GM18951 (cell line): Measurements from ENCODE around the gene RNF183.
"Not testable (repeated sequence)": the region's sequence is repeated elsewhere in the genome, so short reads cannot be mapped to it uniquely, and the experiment has no call there.

Source experiments
- POLR2A ChIP-seq: IDR thresholded peaks from 4 replicates; pipeline ENCODE4 v1.6.1; 2011; ENCODE audit warnings: mild to moderate bottlenecking; ENCODE audit not compliant: insufficient read length, insufficient read depth; ENCODE audit errors: extremely low read depth
- in situ Hi-C: fragments of 300-500 bp; cut with MboI; formaldehyde crosslinking; loops from one replicate; pipeline ENCODE4 v1.12.0; 2022; ENCODE audit warnings: low sequenced_read_pairs, mixed read lengths, inconsistent platforms; ENCODE audit not compliant: unreplicated experiment

Gene RNF183

DNA sequence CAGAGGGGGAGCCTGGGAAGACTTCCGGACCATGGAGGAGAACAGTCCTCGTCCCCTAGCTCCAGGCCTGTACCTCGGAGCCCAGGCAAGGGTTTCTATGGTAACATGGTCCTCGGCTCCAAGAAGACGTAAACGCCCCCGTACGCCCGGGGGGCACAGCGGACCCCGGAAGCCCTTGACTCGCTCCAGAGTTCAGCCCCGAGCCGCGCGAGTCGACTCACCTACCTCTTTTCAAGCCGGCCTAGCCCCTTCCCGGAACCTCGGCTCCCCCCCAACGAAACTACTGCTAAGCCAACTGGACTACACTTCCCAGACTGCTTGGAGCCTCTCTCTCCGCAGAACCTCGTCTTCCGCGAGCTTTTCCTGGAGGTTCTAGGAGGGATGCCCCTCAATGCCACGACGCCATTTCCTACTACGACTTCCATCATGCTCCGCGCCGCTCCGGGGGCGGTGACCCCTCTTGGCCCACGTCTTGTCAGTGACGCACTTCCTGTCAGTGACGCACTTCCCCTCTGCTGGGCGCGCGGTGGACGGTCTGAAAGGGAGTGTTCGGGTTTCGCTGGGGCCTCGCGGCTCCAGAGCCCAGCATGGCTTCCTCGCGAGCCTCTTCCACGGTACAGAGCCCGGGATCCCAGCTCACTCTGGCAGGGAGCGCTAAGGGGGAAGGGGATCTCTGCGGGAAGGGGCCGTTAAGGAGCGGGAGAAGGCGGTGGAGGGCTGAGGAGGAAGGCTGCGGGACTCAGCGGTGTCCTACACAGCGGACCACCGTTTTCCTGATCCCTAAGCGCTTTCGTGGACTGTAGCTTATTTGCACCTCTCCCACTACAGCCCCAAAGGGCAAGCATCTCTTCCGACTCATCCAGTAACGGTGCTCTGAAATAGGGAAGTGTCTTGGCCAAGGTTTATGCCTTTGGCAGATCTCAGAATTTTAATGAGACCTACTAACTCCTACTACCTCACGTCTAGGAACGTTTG lies 27.7 kb downstream of the RNF183 start, which contains the start of the genes CDC26 and PRPF4:
Gene CDC26 (minus strand): TSS at position 416 of the 975 bp plus-strand sequence. CDS start 3,065 bp downstream, outside the sequence.
Gene PRPF4 (plus strand): TSS at position 502 of the 975 bp plus-strand sequence. CDS start 86 bp downstream, at position 588.
- in situ Hi-C loops, result no loop called here
- peak; percentile 90 for TF ChIP-seq POLR2A

- in situ Hi-C loops, result no loop called here
- no peak for TF ChIP-seq POLR2A
Measured at GRCh38 chr9:113274474-113275156, 28.6 kb downstream of the RNF183 start.

DNA sequence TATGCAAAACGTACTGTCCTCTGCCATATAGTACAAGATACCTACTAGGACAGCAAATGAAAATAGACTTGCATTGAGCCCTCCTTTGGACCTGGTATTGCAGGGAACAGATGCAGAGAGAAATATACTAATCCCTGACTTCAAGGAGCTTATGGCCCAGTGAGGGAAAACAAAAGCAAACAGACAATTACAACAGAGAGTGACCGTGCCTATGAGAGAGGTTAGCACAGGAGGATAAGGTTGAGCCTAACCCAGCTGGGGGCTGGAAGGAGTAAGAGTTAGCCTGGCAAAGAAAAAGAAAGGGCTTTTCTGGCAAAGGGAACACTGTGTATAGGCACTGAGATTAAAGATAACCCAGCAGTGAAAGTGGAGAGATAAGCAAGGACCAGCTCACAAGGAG lies 33.3 kb downstream of the RNF183 start:
- in situ Hi-C loops, result no loop called here
- no peak for TF ChIP-seq POLR2A

- no peak for TF ChIP-seq POLR2A
- in situ Hi-C loops, result no loop called here
Measured at GRCh38 chr9:113269355-113269754, 33.8 kb downstream of the RNF183 start.

- no peak for TF ChIP-seq POLR2A
- in situ Hi-C loops, result no loop called here
Measured at GRCh38 chr9:113267911-113268566, 35.1 kb downstream of the RNF183 start.

- in situ Hi-C loops, result no loop called here
- no peak for TF ChIP-seq POLR2A
Measured at GRCh38 chr9:113266174-113266573, 37.0 kb downstream of the RNF183 start.

GRCh38 chr9:113261917-113262671 lies 41.1 kb downstream of the RNF183 start:
- in situ Hi-C loops, result no loop called here
- TF ChIP-seq POLR2A, result no peak

GRCh38 chr9:113258282-113258681 lies 44.9 kb downstream of the RNF183 start:
- no peak for TF ChIP-seq POLR2A
- in situ Hi-C loops, result no loop called here

DNA sequence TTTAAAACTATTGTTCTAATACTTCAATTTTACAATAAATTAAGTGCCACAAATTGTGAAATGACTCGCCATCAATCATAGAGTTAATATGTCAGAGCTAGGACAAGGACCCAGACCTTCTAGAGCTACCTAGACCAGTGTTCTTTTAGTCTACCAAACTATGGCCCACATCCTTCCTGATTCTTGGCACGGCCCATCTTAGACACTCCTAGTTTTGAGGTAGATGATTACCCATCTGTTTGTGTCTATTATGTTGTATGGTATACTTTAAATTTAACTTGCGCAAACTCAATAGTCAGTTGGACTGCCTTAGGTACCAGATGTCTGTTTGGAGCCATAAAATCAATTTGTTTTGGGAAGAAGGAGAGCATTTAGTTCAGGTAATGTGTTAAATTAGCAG lies 45.3 kb downstream of the RNF183 start:
- in situ Hi-C loops, result no loop called here
- no peak for TF ChIP-seq POLR2A

DNA sequence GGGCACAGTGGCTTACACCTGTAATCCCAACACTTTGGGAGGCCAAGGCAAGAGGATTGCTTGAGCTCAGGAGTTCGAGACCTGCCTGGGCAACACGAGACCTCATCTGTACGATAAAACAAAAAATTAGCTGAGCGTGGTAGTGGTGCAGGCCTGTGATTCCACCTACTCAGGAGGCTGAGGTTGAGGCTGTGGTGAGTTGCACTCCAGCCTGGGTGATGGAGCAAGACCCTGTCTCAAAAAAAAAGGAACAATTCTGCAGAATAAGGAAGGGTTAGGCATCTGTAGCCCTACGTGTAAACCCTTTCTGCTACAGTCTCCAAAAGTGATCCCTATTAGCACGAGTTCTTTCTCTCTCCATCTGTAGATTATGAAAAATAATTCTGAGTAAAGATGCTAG lies 47.7 kb downstream of the RNF183 start:
- TF ChIP-seq POLR2A, result no peak
- in situ Hi-C loops, result no loop called here

DNA sequence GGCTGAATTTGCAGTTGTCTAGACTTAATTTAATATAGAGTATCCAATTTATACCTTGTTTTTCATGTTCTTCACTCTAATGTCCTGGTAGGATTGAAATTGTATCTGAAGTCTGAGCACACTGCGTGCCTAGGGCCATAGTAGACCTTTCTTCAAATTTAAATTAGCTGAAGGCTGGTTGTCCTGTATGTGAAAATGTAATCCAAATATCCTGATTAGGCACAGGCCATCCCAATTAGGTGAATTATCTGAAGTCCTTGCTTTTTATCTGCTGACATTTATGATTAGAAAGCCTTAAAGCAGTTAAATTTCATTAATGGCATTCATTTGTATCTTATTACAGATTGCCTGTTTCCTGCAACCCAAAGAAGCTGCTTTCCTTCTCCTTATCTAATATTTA lies 48.2 kb downstream of the RNF183 start:
- in situ Hi-C loops, result no loop called here
- TF ChIP-seq POLR2A, result no peak

DNA sequence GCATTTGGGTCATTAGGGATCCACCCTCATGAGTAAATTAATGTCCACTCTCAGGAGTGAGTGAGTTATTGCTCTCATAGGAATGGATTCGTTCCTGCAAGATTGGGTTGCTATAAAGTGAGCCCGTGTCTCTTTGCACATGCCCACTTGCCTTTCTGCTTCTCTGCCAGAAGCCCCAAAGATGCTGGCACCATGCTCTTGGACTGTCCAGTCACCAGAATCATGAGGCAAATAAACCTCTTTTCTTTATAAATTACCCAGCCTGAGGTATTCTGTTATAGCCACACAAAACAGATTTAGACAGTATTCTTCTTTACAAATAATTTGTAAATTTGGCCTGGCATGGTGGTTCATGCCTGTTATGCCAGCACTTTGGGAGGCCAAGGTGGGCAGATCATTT lies 52.4 kb downstream of the RNF183 start:
- no peak for TF ChIP-seq POLR2A
- in situ Hi-C loops, result no loop called here

DNA sequence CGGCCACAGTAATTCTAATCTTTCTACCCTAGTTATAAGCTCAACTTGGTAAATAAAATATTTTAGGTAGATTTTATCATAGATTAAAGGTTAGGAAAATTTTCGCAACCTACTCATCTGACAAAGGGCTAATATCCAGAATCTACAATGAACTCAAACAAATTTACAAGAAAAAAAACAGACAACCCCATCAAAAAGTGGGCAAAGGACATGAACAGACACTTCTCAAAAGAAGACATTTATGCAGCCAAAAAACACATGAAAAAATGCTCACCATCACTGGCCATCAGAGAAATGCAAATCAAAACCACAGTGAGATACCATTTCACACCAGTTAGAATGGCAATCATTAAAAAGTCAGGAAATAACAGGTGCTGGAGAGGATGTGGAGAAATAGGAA lies 53.5 kb downstream of the RNF183 start:
- in situ Hi-C loops, result not testable (repeated sequence)
